Measurements from ENCODE around the gene SNTG2. TPM values are rescaled to one million over a fixed set of nuclear protein-coding genes. Genes with fewer than 3 reads are reported as not detected.

SNTG2 gene
- total RNA-seq, 4 donors from 2014 or later: 1.7 to 5.9 (median 2.0) TPM; not detected in 1

GRCh38 chr2:1205853-1206252, 255.2 kb downstream of the SNTG2 start:
- intact Hi-C loops (cut with DNase I): no loop called here
- H3K4me3 ChIP-seq: no peak overlapping the region

DNA sequence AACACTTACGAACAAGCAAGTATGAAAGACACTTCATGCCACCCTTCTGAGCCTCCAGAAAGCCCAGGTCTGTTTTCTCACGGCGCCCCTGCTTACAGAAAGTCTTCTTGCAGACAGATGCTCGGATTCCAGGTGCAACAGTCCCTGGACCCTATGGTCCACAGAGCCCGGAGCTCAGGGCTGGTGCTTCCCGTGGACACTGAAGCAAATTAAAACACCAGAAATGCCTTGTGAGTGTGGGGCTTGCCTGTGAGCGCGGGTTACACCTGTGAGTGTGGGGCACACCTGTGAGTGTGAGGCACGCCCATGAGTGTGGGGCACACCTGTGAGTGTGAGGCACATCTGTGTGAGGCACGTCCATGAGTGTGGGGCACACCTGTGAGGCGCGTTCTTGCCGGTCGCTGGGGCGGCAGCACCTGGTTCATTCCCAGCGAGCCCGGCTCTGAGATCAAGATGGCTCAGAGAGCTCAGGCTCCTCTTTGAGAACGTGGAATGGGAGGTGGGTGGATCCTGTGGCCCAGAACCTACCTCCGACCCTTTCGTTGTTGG, 257.4 kb downstream of the SNTG2 start:
- WGBS, 2 donors: 72 to 78% methylated on average over 5 to 13 of the region's 20 CpGs

More at GRCh38 chr2:1205853-1206252, 255.2 kb downstream of the SNTG2 start:
- TF ChIP-seq, protein P1, sequence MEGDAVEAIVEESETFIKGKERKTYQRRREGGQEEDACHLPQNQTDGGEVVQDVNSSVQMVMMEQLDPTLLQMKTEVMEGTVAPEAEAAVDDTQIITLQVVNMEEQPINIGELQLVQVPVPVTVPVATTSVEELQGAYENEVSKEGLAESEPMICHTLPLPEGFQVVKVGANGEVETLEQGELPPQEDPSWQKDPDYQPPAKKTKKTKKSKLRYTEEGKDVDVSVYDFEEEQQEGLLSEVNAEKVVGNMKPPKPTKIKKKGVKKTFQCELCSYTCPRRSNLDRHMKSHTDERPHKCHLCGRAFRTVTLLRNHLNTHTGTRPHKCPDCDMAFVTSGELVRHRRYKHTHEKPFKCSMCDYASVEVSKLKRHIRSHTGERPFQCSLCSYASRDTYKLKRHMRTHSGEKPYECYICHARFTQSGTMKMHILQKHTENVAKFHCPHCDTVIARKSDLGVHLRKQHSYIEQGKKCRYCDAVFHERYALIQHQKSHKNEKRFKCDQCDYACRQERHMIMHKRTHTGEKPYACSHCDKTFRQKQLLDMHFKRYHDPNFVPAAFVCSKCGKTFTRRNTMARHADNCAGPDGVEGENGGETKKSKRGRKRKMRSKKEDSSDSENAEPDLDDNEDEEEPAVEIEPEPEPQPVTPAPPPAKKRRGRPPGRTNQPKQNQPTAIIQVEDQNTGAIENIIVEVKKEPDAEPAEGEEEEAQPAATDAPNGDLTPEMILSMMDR (IDR thresholded peaks at IDR 0.05): no peak
- no peaks in the 10 kb centered on the region for H3K9me3 ChIP-seq
- no peaks in the 10 kb centered on the region for H3K4me1 ChIP-seq
- WGBS, 2 donors: 72 to 83% methylated on average over 3 of the region's 3 CpGs
- no peaks in the 10 kb centered on the region for H3K27me3 ChIP-seq
- no peak overlapping the region for H3K27ac ChIP-seq
- no peak for DNase-seq
- no peaks in the 10 kb centered on the region for H3K36me3 ChIP-seq

GRCh38 chr2:1208522-1208921, 257.9 kb downstream of the SNTG2 start:
- intact Hi-C loops (cut with DNase I): no loop called here
- no peak for DNase-seq

More for the DNA sequence above, 257.4 kb downstream of the SNTG2 start:
- Histone ChIP-seq H3K4me3 (no peak overlapping the region), H3K36me3 (no peaks in the 10 kb centered on the region), H3K4me1 (no peaks in the 10 kb centered on the region), H3K9me3 (no peaks in the 10 kb centered on the region), H3K27me3 (no peaks in the 10 kb centered on the region), H3K27ac (no peak overlapping the region)
- intact Hi-C loops (cut with DNase I): no loop called here
- TF ChIP-seq POLR2A (IDR thresholded peaks at IDR 0.05): no peak
- TF ChIP-seq, protein P1 (IDR thresholded peaks at IDR 0.05): no peak
- DNase-seq: no peak

DNA sequence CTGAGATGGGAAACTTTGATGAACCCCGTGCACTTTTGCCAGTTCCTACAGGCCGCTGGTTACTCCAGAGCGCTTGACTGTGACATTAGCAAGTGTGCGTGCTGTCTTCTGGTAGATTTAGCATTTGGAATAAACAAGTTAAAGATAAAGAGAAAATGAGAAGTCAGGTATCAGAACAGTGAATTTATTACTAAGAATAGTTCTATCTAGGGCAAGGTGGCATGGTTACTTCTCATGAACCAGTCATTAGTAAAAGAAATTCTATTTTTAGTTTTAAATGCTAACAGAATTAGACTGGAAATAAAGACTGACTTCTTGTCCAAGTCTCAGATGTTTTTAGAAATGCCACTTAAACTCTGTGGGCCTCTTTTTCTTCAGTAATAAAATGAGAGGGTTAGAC, 258.6 kb downstream of the SNTG2 start:
- intact Hi-C loops (cut with DNase I): no loop called here
- Histone ChIP-seq H3K36me3 (no peaks in the 10 kb centered on the region), H3K4me3 (no peak overlapping the region), H3K9me3 (no peaks in the 10 kb centered on the region), H3K27me3 (no peaks in the 10 kb centered on the region), H3K4me1 (no peaks in the 10 kb centered on the region), H3K27ac (no peak overlapping the region)
- 74 to 83% methylated on average over 4 of the region's 4 CpGs for WGBS, 2 donors
- DNase-seq: no peak
- TF ChIP-seq, protein P1 (IDR thresholded peaks at IDR 0.05): no peak
- TF ChIP-seq POLR2A (IDR thresholded peaks at IDR 0.05): no peak

More at GRCh38 chr2:1208522-1208921, 257.9 kb downstream of the SNTG2 start:
- H3K27ac ChIP-seq: no peak overlapping the region
- no peaks in the 10 kb centered on the region for H3K27me3 ChIP-seq
- no peaks in the 10 kb centered on the region for H3K9me3 ChIP-seq
- H3K36me3 ChIP-seq: no peaks in the 10 kb centered on the region
- WGBS, 2 donors: 85 to 86% methylated on average over 7 to 18 of the region's 18 CpGs
- no peaks in the 10 kb centered on the region for H3K4me1 ChIP-seq
- no peak for TF ChIP-seq POLR2A (IDR thresholded peaks at IDR 0.05)
- TF ChIP-seq, protein P1 (IDR thresholded peaks at IDR 0.05): no peak
- H3K4me3 ChIP-seq: no peak overlapping the region

DNA sequence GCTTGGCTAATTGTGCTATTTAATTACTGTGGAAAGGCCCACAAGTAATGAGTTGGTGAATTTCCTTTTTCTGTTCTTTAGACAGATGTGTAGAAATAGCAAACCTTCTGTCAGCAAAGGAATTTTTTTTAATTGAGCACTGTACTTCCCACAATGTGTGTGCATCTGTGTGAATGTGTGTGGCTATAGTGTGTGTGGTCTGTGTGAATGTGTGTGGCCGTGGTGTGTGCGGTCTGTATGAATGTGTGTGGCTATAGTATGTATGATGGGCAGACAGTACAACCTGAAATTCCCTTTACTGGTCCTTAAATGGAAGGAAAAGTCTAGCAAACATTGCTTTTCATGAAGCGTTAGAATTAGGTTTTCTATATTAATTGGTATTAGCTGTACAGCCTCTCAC, 259.1 kb downstream of the SNTG2 start:
- TF ChIP-seq POLR2A (IDR thresholded peaks at IDR 0.05): no peak
- TF ChIP-seq, protein P1 (IDR thresholded peaks at IDR 0.05): no peak
- WGBS, 2 donors: 58 to 64% methylated on average over 3 of the region's 3 CpGs
- no peak overlapping the region for H3K4me3 ChIP-seq
- DNase-seq: no peak
- H3K4me1 ChIP-seq: no peaks in the 10 kb centered on the region
- intact Hi-C loops (cut with DNase I): no loop called here
- no peaks in the 10 kb centered on the region for H3K9me3 ChIP-seq
- no peaks in the 10 kb centered on the region for H3K27me3 ChIP-seq
- no peaks in the 10 kb centered on the region for H3K36me3 ChIP-seq
- no peak overlapping the region for H3K27ac ChIP-seq

Measured in esophagus squamous epithelium (tissue), 5 donors.